NCI-H345 (cell line): ENCODE data around the gene ACVR1B.
"Not testable (repeated sequence)": the region's sequence is repeated elsewhere in the genome, so short reads cannot be mapped to it uniquely, and the experiment has no call there.

Experiments used
- DNase-seq: peaks from one replicate; lab custom pipeline; 2025; lab: John Stamatoyannopoulos, UW

The ACVR1B gene

DNA sequence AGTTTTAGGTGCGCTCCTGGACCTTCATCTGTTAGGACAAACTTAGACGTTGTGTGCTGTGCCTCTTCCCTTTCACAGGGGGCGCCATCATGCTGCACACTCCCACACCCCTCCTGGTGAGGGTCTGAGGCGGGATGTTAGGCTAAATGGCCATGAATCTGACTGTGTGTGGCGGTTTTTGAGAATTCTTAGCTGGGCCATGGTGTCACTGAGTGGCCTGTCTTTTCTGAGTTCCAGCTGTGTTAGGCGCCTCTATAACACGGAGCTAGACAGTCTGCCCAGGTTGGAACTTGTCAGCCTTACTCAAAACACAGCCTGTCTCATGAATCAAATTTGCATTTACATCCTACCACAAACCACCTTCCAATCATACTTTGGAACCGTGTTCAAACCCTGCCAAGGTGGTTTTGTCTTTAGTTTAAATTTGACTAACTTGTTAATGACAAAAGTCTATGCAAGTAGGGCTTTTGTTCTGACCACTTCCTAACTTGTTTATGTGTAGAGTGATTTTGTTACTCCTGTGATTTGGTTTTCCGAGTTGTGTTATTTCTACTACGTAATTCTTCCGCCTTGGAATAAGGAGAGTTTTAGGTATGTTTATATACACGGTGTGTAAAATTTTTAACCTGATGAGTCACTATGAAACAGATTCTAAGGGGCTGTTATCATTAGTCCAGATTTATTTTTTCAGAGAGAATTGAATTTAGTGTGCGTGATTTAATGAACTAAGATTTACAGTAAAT is 19.6 kb downstream of the ACVR1B start:
- no peak for DNase-seq

DNA sequence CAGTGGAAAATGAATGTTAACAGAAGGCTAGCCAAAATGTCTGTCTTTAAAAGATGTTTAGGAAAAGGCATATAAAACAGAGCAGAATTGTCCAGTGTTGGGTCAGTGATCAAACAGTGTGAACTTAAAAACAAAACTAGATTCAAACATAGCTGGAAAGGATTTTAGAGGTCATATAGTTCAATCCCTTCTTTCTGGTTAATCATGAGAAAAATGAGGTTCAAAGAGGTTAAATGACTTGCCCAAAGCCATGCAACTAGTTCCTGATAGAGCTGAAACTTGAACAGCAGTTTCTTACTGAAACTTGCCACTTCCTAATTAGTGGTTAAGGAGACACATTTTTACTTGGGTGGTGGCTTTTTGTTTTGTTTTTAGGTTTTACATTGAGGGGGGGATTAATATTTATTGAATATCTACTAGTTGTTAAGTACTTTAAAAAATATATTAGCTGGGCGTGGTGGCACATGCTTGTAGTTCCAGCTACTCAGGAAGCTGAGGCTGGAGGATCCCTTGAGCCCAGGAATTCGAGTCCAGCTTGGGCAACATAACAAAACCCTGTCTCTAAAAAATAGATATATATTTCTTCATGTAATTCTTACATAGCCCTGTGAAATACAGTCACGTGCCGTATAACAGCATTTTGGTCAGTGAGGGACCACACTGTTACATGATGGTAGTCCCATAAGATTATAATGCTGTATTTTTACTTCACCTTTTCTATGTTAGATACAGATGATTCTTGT is 20.4 kb downstream of the ACVR1B start:
- no peak for DNase-seq

DNA sequence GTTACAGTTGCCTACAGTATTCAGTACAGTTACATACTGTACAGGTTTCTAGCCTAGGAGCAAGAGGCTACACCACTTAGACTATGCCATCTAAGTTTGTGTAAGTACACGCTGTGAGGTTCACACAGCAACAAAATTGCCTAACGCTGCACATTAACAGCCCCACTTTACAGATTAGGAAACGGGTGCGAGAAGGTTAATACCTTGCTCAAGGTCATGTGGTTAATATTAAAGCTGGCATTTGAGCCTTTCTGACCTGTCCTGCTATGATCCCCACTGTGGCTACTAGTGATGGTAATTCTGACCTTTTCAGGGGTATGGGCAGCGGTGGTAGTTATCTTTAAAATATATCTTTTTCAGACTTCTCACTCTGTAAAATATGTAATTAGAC is 20.9 kb downstream of the ACVR1B start:
- no peak for DNase-seq

DNA sequence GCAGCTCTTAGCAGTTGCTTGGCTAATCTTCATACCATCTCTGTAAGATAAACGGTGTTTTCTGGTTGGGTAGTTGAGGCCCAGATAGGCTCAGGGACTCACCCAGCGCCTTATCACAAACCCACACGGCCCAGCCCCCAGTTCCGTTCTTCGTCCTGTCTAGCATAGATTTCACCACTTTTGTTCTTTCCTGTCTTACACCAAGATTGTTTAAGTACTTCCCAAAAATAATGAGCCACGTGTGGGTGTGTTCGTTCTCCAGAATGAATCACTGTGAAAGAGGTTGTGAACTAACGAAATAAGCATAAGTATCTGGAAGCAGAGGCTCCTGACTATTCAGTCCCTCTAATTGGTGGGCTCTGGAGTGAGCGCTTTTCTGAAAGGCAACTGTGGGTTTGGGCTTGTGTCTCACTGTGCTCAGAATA is 21.4 kb downstream of the ACVR1B start:
- DNase-seq: no peak

DNA sequence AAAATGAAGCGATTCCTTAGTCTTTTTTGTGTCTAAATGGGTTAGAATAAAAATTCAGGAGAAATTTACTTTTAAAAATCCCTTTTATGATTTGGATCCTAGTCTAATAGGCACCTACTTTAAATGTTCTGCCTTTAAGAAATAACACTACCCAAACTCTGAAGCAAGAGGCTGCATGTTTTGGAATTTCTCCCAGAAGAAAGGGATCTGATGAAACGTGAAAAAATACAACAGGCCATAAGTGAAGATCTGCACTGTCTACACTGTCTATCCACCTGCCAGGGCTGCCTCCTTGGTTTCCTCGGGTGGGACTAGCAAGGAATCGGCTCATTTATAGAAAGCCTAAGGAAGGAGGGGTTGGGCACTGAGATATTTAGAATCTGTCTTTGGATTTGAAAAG is 22.1 kb downstream of the ACVR1B start:
- no peak for DNase-seq

DNA sequence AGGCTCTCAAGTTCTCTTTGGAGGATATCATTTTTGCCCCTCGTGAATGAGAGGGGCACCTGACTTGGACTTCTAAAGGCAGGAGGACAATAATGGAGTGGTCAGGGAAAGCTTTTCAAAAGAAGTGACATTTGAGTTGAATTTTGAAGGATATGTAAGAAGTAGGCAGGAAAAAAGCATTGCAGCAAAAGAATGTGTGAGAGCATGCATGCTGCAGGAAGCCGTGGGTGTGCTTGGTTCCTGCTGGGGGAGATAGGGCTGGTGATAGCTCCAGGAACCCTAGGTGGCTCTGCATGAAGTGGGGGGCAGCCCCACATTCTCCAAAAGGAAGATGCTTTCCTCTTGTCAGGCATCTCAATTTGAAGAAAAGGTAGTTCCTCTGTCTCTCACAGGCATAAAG is 23.1 kb downstream of the ACVR1B start:
- no peak for DNase-seq

DNA sequence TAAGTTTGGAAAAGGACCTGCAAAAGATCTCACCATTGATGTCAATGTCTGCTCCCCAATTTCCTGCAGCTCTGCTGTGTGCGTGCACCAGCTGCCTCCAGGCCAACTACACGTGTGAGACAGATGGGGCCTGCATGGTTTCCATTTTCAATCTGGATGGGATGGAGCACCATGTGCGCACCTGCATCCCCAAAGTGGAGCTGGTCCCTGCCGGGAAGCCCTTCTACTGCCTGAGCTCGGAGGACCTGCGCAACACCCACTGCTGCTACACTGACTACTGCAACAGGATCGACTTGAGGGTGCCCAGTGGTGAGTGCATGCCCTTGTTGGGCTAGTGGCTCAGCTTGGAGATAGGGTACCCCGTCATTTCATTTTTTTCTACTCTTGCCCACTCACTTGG is 23.7 kb downstream of the ACVR1B start:
- no peak for DNase-seq

DNA sequence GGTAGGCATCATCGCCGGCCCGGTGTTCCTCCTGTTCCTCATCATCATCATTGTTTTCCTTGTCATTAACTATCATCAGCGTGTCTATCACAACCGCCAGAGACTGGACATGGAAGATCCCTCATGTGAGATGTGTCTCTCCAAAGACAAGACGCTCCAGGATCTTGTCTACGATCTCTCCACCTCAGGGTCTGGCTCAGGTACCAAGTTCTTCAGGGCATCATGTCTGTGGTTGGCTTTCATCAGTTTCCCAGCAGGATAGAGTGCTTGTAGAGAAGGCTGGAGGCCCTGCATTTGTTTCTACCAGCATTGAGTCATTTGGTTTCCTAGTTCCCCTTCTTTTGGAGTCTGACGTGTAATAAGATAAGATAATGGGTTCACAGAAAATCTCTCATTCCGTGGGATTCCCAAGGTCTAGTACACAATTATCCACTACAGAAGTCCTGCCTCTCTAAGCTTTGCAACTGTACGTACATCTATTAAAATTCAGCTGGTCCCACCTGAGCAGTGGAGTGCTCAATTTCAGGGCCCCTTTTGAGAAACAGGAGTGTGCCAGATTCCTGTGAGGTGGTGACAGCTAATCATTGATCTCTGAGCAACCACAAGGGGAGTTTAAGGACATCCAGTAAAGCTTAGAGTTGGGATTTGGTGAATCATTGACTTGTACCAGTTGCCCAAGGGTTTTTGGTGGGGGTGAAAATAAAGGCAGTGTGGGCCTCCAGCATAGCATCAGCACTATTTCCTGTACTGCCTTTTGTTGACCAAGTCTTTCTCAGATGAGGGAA is 25.1 kb downstream of the ACVR1B start:
- no peak for DNase-seq

DNA sequence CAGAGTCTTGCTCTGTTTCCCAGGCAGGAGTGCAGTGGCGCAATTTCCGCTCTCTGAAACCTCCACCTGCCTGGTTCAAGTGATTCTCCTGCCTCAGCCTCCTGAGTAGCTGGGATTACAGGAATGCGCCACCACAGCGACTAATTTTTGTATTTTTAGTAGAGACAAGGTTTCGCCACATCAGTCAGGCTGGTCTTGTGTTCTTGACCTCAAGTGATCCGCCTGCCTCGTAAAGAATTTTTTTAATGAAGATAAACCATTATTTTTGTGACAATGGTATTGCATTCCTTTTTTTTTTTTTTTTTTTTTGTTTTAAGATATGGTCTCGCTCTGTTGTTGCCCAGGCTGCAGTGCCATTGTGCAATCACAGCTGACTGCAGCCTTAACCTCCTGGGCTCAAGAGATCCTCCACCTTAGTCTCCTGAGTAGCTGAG is 25.8 kb downstream of the ACVR1B start:
- DNase-seq: no peak

DNA sequence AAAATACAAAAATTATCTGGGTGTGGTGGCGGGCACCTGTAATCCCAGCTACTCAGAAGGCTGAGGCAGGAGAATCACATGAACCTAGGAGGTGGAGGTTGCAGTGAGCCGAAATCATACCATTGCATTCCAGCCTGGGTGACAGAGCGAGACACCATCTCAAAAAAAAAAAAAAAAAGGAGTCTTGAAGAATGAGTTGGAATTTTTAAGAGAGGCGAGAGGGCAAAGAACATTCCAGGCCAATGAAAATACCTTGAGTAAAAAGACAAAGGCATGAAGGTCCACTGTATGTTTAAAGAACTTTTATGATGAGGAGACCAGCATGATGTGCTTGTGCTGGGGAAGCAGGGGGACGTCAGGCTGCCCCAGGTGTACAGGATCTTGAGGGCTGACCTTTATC is 27.8 kb downstream of the ACVR1B start:
- not testable (repeated sequence) for DNase-seq

DNA sequence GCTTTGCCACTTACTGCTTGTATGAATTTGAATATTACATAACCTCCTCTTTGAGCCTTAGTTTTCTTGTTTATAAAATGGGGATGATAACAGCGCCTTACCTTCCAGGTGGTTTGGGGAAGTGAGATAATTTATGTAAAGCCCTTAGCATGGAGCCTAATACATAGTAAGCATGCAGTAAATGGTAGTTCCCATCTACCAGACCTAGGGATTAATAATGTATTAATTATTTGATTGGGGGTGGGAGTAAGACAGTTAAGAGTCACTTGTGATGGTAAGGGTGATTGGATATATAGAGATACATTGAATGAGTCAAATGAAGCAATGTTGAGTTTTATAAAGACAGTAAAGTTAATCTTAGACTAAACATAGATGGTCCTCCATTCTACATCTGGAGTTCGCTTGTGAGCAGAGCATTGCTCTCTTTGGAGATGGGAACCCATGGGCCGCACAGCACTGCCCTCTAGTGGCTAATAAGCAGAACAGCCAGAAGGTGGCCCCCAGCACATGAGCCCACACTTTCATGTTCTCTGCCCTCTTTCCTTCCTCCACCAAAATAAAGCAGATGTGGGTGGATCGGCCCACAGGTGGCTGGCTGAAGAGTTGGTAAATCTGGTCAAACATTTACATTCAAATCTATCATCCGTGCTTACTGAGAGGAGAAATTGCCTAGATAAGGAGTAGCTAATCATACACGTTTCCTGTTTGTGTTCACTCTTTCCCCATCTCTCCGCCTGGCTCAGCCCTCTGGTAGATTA is 28.7 kb downstream of the ACVR1B start:
- DNase-seq: peak; percentile 58

DNA sequence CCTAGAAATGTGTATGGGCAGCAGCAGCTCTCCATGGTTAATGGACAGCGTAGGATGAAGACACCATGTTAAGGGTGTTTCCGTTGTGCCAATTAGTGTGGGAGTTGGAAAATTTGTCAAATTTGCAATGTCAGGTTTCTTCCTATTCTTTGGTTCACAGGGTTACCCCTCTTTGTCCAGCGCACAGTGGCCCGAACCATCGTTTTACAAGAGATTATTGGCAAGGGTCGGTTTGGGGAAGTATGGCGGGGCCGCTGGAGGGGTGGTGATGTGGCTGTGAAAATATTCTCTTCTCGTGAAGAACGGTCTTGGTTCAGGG is 29.3 kb downstream of the ACVR1B start:
- DNase-seq: no peak

DNA sequence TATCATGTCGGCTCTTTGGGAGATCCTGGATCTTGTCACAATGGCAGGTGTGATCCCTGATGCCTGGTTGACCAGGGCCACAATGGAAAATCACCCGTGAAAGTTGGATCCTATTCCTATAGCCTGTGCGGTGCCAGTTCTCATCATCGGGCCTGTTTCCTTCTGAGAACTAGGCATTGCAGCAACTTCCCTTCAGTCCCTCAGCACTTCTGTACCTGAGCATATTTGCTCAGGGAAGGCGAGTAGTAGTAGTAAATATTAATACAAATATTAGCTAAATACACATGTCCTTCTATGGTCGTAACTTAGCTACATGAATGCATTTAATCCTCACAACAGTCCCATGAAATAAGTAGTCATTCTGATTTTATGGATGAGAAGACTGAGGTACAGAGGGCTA is 33.2 kb downstream of the ACVR1B start:
- DNase-seq: no peak

DNA sequence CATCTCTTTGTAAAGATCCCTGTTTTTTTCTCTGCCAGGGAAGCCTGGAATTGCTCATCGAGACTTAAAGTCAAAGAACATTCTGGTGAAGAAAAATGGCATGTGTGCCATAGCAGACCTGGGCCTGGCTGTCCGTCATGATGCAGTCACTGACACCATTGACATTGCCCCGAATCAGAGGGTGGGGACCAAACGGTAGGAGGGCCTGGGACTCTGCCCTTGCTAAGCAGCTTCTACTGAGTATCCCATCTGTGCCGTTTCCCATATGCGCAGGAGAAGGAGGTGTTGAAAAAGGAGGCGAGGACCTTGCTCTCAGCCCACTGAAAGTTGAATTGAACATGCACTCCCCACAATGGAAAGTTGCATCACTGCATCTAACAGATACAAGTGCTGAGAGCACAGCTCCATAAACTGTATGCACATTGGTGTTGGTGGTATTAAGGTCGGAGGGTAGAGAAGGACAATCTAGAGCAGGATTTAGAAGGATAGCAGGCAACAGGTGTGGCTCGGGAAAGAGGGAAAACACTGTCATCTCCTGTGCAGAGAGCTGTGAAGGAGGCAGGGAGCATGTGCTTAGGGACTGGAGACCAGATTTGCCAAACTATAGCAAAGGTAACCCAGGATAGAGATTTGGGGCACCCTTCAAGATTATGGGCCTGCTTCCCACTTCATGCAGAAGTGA is 33.8 kb downstream of the ACVR1B start:
- no peak for DNase-seq

DNA sequence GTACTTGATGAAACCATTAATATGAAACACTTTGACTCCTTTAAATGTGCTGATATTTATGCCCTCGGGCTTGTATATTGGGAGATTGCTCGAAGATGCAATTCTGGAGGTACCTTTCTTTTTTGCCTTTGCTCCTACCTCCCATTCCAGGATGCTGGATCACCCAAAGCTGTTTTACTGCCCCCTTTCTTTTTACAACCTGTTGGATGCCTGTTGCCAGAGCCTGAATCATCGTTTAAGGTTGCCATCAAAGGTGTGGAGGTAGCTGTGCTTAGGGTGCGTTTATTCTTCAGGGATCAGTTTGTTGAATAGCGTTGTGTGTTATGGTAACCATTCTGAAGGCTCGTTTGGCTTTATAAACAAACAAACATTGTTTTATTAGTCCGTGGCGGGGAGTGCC is 35.3 kb downstream of the ACVR1B start:
- no peak for DNase-seq

DNA sequence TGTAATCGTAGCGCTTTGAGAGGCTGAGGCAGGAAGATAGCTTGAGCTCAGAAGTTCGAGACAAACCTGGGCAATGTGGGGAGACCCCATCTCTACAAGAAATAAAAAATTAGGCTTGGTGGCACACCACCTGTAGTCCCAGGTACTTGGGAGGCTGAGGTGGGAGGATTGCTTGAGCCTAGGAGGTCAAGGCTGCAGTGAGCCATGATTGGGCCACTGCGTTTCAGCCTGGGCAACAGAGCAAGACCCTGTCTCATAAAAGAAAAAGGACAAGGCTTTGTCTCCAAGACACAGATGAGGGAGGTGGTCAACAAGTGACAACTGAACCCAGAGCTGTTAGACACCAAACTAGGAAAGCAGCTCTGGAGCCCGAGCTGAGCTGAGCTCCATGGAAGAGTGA is 40.7 kb downstream of the ACVR1B start:
- DNase-seq: no peak

DNA sequence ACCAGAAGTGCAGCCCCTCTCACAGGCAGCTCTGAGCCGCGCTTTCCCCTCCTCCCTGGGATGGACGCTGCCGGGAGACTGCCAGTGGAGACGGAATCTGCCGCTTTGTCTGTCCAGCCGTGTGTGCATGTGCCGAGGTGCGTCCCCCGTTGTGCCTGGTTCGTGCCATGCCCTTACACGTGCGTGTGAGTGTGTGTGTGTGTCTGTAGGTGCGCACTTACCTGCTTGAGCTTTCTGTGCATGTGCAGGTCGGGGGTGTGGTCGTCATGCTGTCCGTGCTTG is 43.0 kb downstream of the ACVR1B start:
- DNase-seq: no peak

DNA sequence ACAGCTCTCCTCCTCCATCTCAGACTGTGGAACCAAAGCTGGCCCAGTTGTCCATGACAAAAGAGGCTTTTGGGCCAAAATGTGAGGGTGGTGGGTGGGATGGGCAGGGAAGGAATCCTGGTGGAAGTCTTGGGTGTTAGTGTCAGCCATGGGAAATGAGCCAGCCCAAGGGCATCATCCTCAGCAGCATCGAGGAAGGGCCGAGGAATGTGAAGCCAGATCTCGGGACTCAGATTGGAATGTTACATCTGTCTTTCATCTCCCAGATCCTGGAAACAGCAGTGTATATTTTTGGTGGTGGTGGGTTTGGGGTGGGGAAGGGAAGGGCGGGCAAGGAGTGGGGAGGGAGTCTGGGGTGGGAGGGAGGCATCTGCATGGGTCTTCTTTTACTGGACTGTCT is 43.5 kb downstream of the ACVR1B start:
- no peak for DNase-seq

DNA sequence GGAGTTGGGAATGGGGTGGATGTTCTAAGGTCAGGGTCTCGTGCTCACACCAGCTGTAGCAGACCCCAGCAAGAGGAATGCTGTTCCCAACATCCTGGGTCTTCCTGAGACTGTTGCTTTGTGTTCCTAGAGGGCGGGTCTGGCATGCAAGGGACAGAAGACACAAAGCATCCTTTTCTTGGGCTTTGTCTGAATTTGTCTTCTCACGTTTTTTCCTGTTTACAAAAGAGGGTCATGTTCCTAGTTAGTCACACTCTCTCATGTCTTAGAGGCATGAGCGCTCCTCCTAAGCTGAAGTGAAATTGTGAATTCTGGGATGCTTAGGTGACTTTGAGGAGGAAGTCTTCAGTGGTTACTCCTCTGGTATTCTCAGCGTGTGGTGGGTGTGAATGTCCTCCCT is 45.6 kb downstream of the ACVR1B start:
- DNase-seq: no peak

DNA sequence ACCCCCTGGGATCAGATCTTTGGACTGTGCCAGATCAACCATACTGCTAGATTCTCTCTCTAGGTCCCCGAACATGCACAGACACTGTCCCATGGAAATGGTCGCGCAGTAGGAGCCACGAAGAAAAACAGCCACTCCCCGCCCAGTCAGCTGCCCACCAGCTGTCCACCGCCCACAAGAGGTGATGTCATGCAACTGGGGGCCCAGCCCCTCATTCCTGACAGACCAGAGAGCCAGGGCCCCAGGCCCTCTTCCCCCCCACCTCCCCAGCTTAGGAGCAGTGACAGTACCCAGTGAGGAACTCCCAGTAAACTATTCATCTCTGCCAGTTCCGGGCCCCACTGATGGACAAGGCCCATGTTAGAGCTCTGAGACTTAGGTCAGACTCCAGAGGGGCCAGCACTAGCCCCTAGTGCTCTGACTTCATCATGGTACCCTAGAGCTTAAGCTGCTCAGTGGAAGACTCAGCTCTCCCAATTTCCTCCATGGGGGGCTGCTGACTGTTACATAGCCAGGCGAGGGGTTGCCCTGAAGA is 51.6 kb downstream of the ACVR1B start:
- no peak for DNase-seq

DNA sequence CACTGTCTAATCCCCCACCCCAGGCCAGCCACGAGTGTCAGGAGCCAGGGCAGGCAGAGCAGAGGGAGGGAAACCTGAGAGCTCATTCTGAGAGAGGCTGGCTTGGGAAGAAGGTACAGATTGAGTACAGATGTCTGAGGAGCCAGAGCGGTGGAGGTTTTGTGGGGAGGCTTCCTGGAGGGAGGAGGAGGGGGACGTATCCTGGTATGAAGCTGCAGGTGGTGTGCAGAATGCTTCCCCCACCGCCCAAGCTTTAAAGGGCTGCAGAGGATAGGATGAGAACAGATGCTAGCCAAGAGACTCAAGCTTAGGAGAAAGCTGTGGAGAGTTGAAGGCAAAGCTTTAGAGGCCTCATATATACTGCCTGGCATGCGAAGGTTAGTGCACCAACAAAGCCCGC is 52.1 kb downstream of the ACVR1B start:
- no peak for DNase-seq
